ENCODE results near the gene UCK1. TPM values are rescaled to one million over a fixed set of nuclear protein-coding genes. Genes with fewer than 3 reads are reported as not detected.

UCK1 gene
- total RNA-seq, 4 donors from 2014 or later, result 17.3 to 39.1 (median 24.8) TPM

- H3K4me1 ChIP-seq, result no peaks in the 10 kb centered on the region
- no peak for TF ChIP-seq CTCF (IDR thresholded peaks at IDR 0.05)
- TF ChIP-seq POLR2A (IDR thresholded peaks at IDR 0.05), result no peak
- H3K4me3 ChIP-seq, result no peak overlapping the region
- no peak for DNase-seq
- 96 to 97% methylated on average over 11 to 13 of the region's 13 CpGs for WGBS, 2 donors
- no peak overlapping the region for H3K27ac ChIP-seq
- H3K9me3 ChIP-seq, result no peaks in the 10 kb centered on the region
- no peaks in the 10 kb centered on the region for H3K27me3 ChIP-seq
- peaks cover 23 to 100% (median 57%) of the 10 kb centered on the region in 3 donors for H3K36me3 ChIP-seq
- intact Hi-C loops (cut with DNase I), result loop anchor here (10.0 kb wide), 1 partner anchor 223 kb away; the partner anchor contains the start of gene RAPGEF1
Measured at GRCh38 chr9:131521822-131522221, 9.2 kb downstream of the UCK1 start.

- 92 to 95% methylated on average over 9 to 10 of the region's 10 CpGs for WGBS, 2 donors
- intact Hi-C loops (cut with DNase I), result loop anchor here (10.0 kb wide), 1 partner anchor 224 kb away; the partner anchor contains the start of gene RAPGEF1
- TF ChIP-seq CTCF (IDR thresholded peaks at IDR 0.05), result no peak
- TF ChIP-seq POLR2A (IDR thresholded peaks at IDR 0.05), result no peak
- Histone ChIP-seq H3K27ac (no peak overlapping the region), H3K27me3 (no peaks in the 10 kb centered on the region), H3K9me3 (no peaks in the 10 kb centered on the region), H3K4me3 (no peak overlapping the region), H3K4me1 (no peaks in the 10 kb centered on the region), H3K36me3 (peaks cover 23 to 100% (median 51%) of the 10 kb centered on the region in 3 donors)
- no peak for DNase-seq
Measured at GRCh38 chr9:131521203-131521602, 9.9 kb downstream of the UCK1 start.

GRCh38 chr9:131520503-131520902 lies 10.6 kb downstream of the UCK1 start:
- intact Hi-C loops (cut with DNase I), result loop anchor here (10.0 kb wide), 1 partner anchor 224 kb away; the partner anchor contains the start of gene RAPGEF1
- H3K27me3 ChIP-seq, result no peaks in the 10 kb centered on the region
- no peak overlapping the region for H3K4me3 ChIP-seq
- no peak overlapping the region for H3K27ac ChIP-seq
- WGBS, 2 donors, result 77 to 85% methylated on average over 5 to 8 of the region's 16 CpGs
- no peaks in the 10 kb centered on the region for H3K4me1 ChIP-seq
- peaks cover 23 to 100% (median 52%) of the 10 kb centered on the region in 3 donors for H3K36me3 ChIP-seq
- H3K9me3 ChIP-seq, result no peaks in the 10 kb centered on the region
- TF ChIP-seq CTCF (IDR thresholded peaks at IDR 0.05), result no peak
- no peak for TF ChIP-seq POLR2A (IDR thresholded peaks at IDR 0.05)
- DNase-seq, result no peak

- Histone ChIP-seq H3K27ac (no peak overlapping the region), H3K4me1 (no peaks in the 10 kb centered on the region), H3K27me3 (no peaks in the 10 kb centered on the region), H3K4me3 (no peak overlapping the region), H3K9me3 (no peaks in the 10 kb centered on the region), H3K36me3 (peaks cover 18 to 100% (median 47%) of the 10 kb centered on the region in 3 donors)
- intact Hi-C loops (cut with DNase I), result no loop called here
- TF ChIP-seq CTCF (IDR thresholded peaks at IDR 0.05), result no peak
- TF ChIP-seq POLR2A (IDR thresholded peaks at IDR 0.05), result no peak
- DNase-seq, result no peak
- 94 to 97% methylated on average over 11 to 16 of the region's 20 CpGs for WGBS, 2 donors
Measured at GRCh38 chr9:131518553-131518952, 12.5 kb downstream of the UCK1 start.

GRCh38 chr9:131517761-131518190 lies 13.3 kb downstream of the UCK1 start:
- TF ChIP-seq CTCF (IDR thresholded peaks at IDR 0.05) (no peak), POLR2A (IDR thresholded peaks at IDR 0.05) (no peak)
- H3K9me3 ChIP-seq, result no peaks in the 10 kb centered on the region
- peaks cover 16 to 100% (median 45%) of the 10 kb centered on the region in 3 donors for H3K36me3 ChIP-seq
- WGBS, 2 donors, result 80 to 97% methylated on average over 2 to 6 of the region's 11 CpGs
- no peak for DNase-seq
- no peaks in the 10 kb centered on the region for H3K4me1 ChIP-seq
- H3K27ac ChIP-seq, result no peak overlapping the region
- no peaks in the 10 kb centered on the region for H3K27me3 ChIP-seq
- intact Hi-C loops (cut with DNase I), result no loop called here
- no peak overlapping the region for H3K4me3 ChIP-seq

Data from esophagus squamous epithelium (tissue), 5 donors.